ENCODE measurements around the gene ISG15. TPM values are rescaled to one million over a fixed set of nuclear protein-coding genes. Genes with fewer than 3 reads are reported as not detected.

ISG15 gene
- total and polyA plus RNA-seq, 2 of the 13 experiments (the other 11 are each of a cell fraction or from before 2014, with no cell fraction given): 42.1 to 54.9 TPM

GRCh38 chr1:1013922-1014648 lies 788 bp downstream of the ISG15 start (continued):
- TF ChIP-seq ZNF318 (CRISPR knock-in tag; IDR thresholded peaks at IDR 0.05) (no peak), HMGXB3 (CRISPR knock-in tag; IDR thresholded peaks at IDR 0.05; ENCODE audit: borderline replicate concordance) (no peak), HIVEP1 (CRISPR knock-in tag; IDR thresholded peaks at IDR 0.05) (no peak), ZNF503 (CRISPR knock-in tag; IDR thresholded peaks at IDR 0.05) (no peak), ZBTB10 (CRISPR knock-in tag; IDR thresholded peaks at IDR 0.05; ENCODE audit: borderline replicate concordance) (0 out of 2 replicates have a peak, but pooled peaks have one; percentile 34), ZNF280B (CRISPR knock-in tag; IDR thresholded peaks at IDR 0.05; ENCODE audit: borderline replicate concordance) (0 out of 2 replicates have a peak, but pooled peaks have one; percentile 17), SIN3A (IDR thresholded peaks at IDR 0.05; ENCODE audit: borderline replicate concordance, low read depth, low read length) (no peak)

All from HepG2 (cell line).